Fibroblast of lung (primary cell): ENCODE results near the gene PPIG.

ENCODE experiments used
- CTCF ChIP-seq, 2 donors: IDR thresholded peaks in 1 of 2; conservative IDR thresholded peaks in 1 of 2; 1 replicate in 1 of 2; 2 replicates in 1 of 2; pipeline ENCODE4 v1.5.1; 2011 to 2012; ENCODE audit warnings: low read length in 2 of 2, control low read depth in 1 of 2, inconsistent platforms in 1 of 2, low read depth in 1 of 2, mild to moderate bottlenecking in 1 of 2
- EZH2 ChIP-seq: IDR thresholded peaks from 2 replicates; pipeline ENCODE4 v1.5.1; 2012; ENCODE audit warnings: low read length, control low read depth, mild to moderate bottlenecking; ENCODE audit errors: missing control alignments

DNA sequence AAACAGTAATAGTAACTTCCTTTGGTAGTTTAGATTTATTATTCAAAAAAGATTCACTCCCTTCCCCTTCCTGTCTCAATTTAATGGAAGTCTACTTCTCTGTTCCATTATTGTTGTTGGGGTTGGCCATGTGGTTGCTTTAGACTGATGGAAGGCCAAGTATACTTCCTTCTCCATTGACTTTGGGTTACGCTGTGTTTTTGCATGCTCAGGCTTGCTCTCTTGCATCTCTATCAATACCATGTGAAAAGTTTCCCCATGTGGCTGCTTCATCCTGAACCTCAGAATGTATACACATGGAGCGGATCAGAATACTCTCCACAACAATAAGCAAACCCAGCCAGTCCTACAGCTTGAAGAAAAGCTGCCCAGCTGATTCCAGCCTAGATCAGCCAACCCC is 89.8 kb downstream of the PPIG start:
- no peak for TF ChIP-seq CTCF (conservative IDR thresholded peaks at IDR 0.05 in 1 of 2, IDR thresholded peaks at IDR 0.05 in 1 of 2; ENCODE audit: low read depth in 1 of 2, low read length in 2 of 2)
- TF ChIP-seq EZH2, result no peak
